GM19025 (cell line): ENCODE data around the gene FCSK.
"Not testable (repeated sequence)": the region's sequence is repeated elsewhere in the genome, so short reads cannot be mapped to it uniquely, and the experiment has no call there.

Source experiments
- ATAC-seq: cut with Tn5 transposase; IDR thresholded peaks from one replicate; pipeline ENCODE4 v1.9.1; 2021; ENCODE audit warnings: mild to moderate bottlenecking, low read depth, moderate library complexity; ENCODE audit not compliant: unreplicated experiment

FCSK gene

DNA sequence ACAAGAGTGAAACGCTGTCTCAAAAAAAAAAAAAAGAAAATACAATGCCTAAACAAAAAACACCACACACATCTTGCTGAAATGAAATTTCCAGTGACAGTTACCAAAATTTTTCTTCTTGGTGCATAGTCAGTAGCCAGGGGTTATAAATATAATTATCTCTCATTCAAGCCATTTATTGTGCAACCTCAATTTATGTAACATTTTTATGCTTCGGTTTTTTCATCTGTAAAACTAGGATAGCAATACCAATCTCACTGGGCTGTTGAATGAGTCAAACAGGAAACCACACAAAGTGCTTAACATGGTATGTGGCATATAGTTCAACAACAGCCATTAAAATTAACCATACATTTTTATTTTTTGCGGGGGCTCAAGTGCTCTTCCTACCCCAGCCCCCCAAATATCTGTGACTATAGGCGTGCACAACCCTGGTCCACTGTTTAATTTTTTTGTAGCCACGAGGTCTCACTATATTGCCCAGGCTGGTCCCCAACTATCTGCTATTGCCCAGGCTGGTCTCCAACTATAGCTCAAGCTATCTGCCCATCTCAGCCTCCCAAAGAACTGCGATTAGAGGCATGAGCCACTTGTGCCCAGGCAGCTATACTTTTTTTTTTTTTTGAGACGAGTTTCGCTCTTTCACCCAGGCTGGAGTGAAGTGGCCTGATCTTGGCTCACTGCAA is 66.4 kb downstream of the FCSK start:
- ATAC-seq, result no peak

DNA sequence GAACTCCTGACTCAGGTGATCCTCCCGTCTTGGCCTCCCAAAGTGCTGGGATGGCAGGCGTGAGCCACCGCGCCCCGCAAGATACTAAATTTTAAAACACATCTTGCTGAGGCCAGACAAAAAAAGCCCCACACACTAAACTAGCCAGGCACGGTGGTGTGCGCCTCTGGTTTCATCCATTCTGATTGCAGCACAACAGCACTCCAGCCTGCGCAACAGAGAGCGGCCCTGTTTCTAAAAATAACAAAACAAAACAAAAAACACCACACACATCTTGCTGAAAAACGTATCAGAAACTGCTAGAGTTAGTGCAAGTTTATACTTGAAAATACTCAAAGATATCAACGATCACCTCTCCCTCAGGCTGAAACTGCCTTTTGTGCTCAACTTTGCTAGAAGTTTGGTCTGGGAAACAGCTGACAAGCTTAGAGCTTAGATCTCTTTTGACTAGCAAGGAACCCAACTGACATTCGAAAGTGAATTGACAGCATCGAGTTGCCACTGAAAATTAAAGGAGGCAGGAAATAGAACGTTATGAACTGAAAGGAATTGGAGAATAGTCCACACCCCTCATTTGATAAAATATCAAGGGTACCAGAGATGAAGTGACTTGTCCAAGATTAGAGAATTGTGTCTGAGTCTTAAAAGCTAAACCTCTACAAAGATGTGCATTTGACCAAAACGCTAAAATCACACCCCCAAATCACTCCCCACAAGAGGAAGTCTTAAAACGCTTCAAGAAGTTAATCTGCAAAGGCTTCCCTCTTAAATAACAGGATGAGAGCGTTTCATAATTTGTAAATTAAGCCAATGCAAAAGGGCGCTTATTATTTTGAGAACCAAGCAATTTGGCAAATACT is 68.1 kb downstream of the FCSK start:
- ATAC-seq, result no peak

DNA sequence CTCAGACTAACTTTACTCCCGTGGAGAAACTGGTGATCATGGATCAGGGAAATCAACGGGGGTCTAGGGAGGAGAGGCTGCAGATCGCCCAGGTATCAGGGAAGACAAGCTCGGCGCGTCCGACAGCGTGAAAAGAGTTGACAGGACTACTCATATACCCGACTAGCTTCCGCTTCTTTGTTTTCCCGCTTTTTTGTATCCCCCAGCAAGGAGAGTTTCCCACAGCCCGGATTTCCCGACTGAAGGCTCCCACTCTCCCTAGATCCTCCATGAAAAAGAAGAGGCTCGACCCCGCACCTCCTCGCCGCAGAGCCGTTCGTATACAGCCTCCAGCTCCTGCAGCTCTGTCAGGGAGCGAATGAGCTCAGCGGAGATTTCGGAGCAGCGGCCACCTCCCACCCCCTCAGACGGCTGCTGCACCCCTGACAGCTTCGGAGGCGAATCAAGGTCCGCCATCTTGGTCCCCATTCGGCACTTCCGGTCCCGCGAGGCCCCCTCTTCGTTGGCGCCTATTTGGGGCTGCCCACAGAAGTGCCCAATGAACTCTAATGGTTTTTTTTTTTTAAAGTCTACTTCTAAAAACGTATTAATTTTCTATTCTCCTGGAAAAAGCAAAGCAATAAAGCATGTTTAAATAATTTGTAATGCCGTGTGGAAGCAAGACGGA is 68.8 kb downstream of the FCSK start, which contains the start of gene COG4:
Gene COG4 (minus strand): TSS at position 479 of the 667 bp plus-strand sequence. CDS start 11 bp downstream, at position 468.
- no peak for ATAC-seq

DNA sequence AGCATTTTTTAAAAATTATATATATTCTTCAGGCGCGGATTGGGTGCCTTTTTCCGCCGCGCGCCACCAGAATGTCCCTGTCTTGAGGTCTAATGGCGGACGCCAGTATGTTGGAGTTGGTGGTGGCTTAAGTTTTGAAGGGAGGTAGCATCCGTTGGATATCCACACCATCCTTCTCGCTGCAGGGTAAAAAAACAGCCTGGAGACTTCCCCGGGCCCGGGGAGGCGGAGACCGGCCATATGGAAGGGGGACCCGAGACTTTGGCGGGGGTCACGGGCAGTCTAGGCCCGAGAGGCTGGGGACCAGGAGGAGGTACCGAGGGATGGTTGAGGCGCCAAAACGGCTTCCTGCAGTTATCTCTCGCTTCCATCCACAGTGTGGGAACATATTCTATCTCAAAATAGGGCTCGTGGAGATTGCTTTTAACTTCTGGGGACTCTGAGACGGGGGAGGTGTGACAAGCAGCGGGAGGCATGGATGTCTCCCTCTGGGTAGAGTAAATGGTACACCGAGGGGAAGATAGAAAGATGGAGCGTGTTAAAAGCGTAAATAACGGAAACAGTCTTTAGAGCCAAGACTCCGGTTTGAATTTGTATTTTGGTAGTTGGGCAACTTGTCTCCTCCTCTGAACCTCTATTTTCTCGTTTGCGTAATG is 69.5 kb downstream of the FCSK start, which contains the start of gene SF3B3:
Gene SF3B3 (plus strand): TSS at position 74 of the 656 bp plus-strand sequence. CDS start 2,841 bp downstream, outside the sequence.
- no peak for ATAC-seq

DNA sequence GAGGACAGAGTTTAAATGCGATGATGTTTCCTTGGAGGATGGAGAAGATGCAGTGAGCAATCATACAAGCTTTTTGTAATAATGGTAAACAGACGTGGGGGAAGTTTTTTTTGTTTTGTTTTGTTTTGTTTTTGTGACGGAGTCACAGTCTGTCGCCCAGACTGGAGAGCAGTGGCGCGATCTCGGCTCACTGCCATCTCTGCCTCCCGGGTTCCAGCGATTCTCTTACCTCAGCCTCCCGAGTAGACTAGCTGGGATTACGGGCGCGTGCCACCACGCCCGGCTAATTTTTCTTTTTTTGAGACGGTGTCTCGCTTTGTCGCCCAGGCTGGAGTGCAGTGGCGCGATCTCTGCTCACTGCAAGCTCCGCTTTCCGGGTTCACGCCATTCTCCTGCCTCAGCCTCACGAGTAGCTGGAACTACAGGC is 70.0 kb downstream of the FCSK start:
- not testable (repeated sequence) for ATAC-seq

DNA sequence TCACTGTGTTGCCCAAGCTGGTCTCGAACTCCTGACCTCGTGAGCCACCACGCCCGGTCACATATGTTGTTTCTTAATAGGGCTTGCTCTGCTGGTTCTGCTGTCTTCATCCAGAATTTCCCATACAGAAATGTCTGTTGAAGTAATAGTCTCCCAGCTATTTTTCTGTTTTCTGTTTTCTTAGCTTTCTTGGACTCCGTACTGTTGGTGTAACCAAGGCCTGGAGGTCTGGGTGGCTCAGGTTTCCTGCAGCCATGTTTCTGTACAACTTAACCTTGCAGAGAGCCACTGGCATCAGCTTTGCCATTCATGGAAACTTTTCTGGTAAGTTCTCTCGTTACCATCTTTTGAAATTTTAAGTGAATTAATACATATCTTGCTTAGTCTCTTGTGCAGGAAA is 72.0 kb downstream of the FCSK start:
- ATAC-seq, result no peak

DNA sequence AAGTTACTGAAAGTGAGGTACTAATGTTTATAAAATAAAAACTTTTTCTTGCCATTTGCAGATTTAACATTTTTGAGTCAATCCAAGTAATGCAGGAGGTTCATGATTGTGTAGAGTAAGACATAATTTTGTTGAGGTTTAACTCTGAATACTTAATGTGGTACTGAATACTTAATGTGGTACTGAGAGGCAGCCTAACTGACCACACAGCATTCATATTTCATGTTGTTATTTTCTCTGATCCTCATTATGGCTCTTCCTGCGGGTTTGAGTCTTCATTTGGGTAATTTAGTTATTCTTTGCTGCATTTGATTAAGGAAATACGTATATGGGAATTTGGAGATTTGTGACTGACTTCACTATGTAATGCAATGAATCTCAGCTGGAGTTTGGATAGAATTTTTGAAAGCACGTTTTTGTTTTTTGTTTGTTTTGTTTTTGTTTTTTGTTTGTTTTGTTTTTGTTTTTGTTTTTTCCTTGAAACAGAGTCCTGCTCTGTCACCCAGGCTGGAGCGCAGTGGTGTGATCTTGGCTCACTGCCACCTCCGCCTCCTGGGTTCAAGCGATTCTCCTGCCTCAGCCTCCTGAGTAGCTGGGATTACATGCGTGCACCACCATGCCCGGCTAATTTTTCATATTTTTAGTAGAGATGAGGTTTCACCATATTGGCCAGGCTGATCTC is 73.1 kb downstream of the FCSK start:
- no peak for ATAC-seq

DNA sequence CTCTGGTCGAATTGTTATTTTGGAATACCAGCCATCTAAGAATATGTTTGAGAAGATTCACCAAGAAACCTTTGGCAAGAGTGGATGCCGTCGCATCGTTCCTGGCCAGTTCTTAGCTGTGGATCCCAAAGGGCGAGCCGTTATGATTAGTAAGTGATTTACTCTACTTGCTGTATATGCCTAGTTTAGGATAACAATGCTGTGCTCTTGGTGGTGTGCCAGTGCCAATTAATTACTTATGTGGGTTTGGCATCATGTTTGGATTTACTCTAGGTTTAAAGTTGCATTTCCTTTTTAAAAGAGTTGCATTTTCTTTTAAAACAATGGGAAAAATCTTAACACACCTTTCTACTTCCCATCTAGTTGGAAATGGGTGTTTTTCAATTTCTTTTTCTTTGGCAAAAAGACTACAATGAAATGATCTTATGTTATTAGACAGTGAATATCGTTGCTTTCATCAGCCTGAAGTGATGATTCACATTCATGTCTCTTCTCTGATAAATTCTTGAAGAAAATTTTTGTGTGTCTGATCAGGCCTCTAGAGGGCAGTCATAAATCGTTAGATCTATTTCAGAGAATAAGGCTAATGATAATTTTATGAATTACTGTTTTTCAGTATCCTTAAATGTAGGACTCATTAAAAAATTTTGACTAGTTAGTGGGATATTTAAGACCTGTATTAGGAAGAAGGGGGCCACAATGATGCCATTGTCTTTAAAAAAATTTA is 74.8 kb downstream of the FCSK start:
- no peak for ATAC-seq
